ENCODE results near the gene CDR2.

Gene CDR2

GRCh38 chr16:22312897-22313781 lies 61.3 kb downstream of the CDR2 start:
- no peak overlapping the region for H4K8ac ChIP-seq (ENCODE audit: low read depth, low read length)
- no peak overlapping the region for H2BK15ac ChIP-seq (replicated peaks; ENCODE audit: low read depth)
- no peak for DNase-seq
- no peak overlapping the region for H3K56ac ChIP-seq (ENCODE audit: low read length)
- H3K18ac ChIP-seq (ENCODE audit: low read length), result no peak overlapping the region
- H3K27ac ChIP-seq (ENCODE audit: low read depth, low read length), result no peak overlapping the region
- no peak overlapping the region for H2BK120ac ChIP-seq (ENCODE audit: low read depth, low read length)
- no peaks in the 10 kb centered on the region for H3K79me1 ChIP-seq (ENCODE audit: low read length)
- H3K23ac ChIP-seq (ENCODE audit: low read length), result no peak overlapping the region
- no peaks in the 10 kb centered on the region for H3K27me3 ChIP-seq (ENCODE audit: insufficient read depth, low read length, poor library complexity)
- H3K4ac ChIP-seq (ENCODE audit: low read depth, low read length), result no peak overlapping the region
- H3K4me3 ChIP-seq (ENCODE audit: low read length), result no peak overlapping the region
- H2BK5ac ChIP-seq (ENCODE audit: low read length), result no peak overlapping the region
- H3K4me2 ChIP-seq (ENCODE audit: low read length), result no peak overlapping the region
- peaks cover 11% of the 10 kb centered on the region for H3K36me3 ChIP-seq (ENCODE audit: control insufficient read depth, insufficient read depth, low read length)
- no peaks in the 10 kb centered on the region for H3K4me1 ChIP-seq (ENCODE audit: control insufficient read depth, low read depth, low read length)
- H3K9ac ChIP-seq (ENCODE audit: low read length), result no peak overlapping the region
- H3K79me2 ChIP-seq (ENCODE audit: control insufficient read depth, insufficient read depth, low read length), result no peaks in the 10 kb centered on the region
- WGBS (ENCODE audit: extremely low coverage, insufficient coverage, low lambda C conversion rate), result no CpG with 5 or more reads among the region's 23 CpGs
- H4K5ac ChIP-seq (ENCODE audit: low read length), result no peak overlapping the region
- H2AK5ac ChIP-seq (ENCODE audit: low read length), result no peak overlapping the region

GRCh38 chr16:22311520-22311919 lies 62.9 kb downstream of the CDR2 start:
- H3K79me2 ChIP-seq (ENCODE audit: control insufficient read depth, insufficient read depth, low read length), result peaks cover 2% of the 10 kb centered on the region
- peaks cover 4% of the 10 kb centered on the region for H3K79me1 ChIP-seq (ENCODE audit: low read length)
- no CpG with 5 or more reads among the region's 4 CpGs for WGBS (ENCODE audit: extremely low coverage, insufficient coverage, low lambda C conversion rate)
- H3K4me2 ChIP-seq (ENCODE audit: low read length), result no peak overlapping the region
- H3K9ac ChIP-seq (ENCODE audit: low read length), result no peak overlapping the region
- H3K18ac ChIP-seq (ENCODE audit: low read length), result no peak overlapping the region
- H2AK5ac ChIP-seq (ENCODE audit: low read length), result no peak overlapping the region
- no peak for DNase-seq
- no peak overlapping the region for H3K23ac ChIP-seq (ENCODE audit: low read length)
- peaks cover 11% of the 10 kb centered on the region for H3K36me3 ChIP-seq (ENCODE audit: control insufficient read depth, insufficient read depth, low read length)
- no peak overlapping the region for H4K5ac ChIP-seq (ENCODE audit: low read length)
- no peak overlapping the region for H2BK15ac ChIP-seq (replicated peaks; ENCODE audit: low read depth)
- H2BK5ac ChIP-seq (ENCODE audit: low read length), result no peak overlapping the region
- H4K8ac ChIP-seq (ENCODE audit: low read depth, low read length), result no peak overlapping the region
- H3K4me1 ChIP-seq (ENCODE audit: control insufficient read depth, low read depth, low read length), result no peaks in the 10 kb centered on the region
- H3K27me3 ChIP-seq (ENCODE audit: insufficient read depth, low read length, poor library complexity), result no peaks in the 10 kb centered on the region
- H3K27ac ChIP-seq (ENCODE audit: low read depth, low read length), result no peak overlapping the region
- H3K4ac ChIP-seq (ENCODE audit: low read depth, low read length), result no peak overlapping the region
- H2BK120ac ChIP-seq (ENCODE audit: low read depth, low read length), result no peak overlapping the region
- H3K56ac ChIP-seq (ENCODE audit: low read length), result no peak overlapping the region
- H3K4me3 ChIP-seq (ENCODE audit: low read length), result no peak overlapping the region

GRCh38 chr16:22308824-22309520 lies 65.4 kb downstream of the CDR2 start:
- no peak overlapping the region for H3K4me2 ChIP-seq (ENCODE audit: low read length)
- no peaks in the 10 kb centered on the region for H3K27me3 ChIP-seq (ENCODE audit: insufficient read depth, low read length, poor library complexity)
- H3K79me1 ChIP-seq (ENCODE audit: low read length), result peaks cover 4% of the 10 kb centered on the region
- no peak overlapping the region for H3K4ac ChIP-seq (ENCODE audit: low read depth, low read length)
- no peak overlapping the region for H2AK5ac ChIP-seq (ENCODE audit: low read length)
- H2BK5ac ChIP-seq (ENCODE audit: low read length), result no peak overlapping the region
- no peak overlapping the region for H3K4me3 ChIP-seq (ENCODE audit: low read length)
- no peak overlapping the region for H4K5ac ChIP-seq (ENCODE audit: low read length)
- no peak overlapping the region for H3K56ac ChIP-seq (ENCODE audit: low read length)
- H2BK120ac ChIP-seq (ENCODE audit: low read depth, low read length), result no peak overlapping the region
- H3K27ac ChIP-seq (ENCODE audit: low read depth, low read length), result no peak overlapping the region
- DNase-seq, result no peak
- no peak overlapping the region for H3K18ac ChIP-seq (ENCODE audit: low read length)
- H2BK15ac ChIP-seq (replicated peaks; ENCODE audit: low read depth), result no peak overlapping the region
- H3K79me2 ChIP-seq (ENCODE audit: control insufficient read depth, insufficient read depth, low read length), result peaks cover 2% of the 10 kb centered on the region
- no peak overlapping the region for H3K9ac ChIP-seq (ENCODE audit: low read length)
- WGBS (ENCODE audit: extremely low coverage, insufficient coverage, low lambda C conversion rate), result no CpG with 5 or more reads among the region's 24 CpGs
- peaks cover 6% of the 10 kb centered on the region for H3K36me3 ChIP-seq (ENCODE audit: control insufficient read depth, insufficient read depth, low read length)
- no peak overlapping the region for H4K8ac ChIP-seq (ENCODE audit: low read depth, low read length)
- no peak overlapping the region for H3K23ac ChIP-seq (ENCODE audit: low read length)
- no peaks in the 10 kb centered on the region for H3K4me1 ChIP-seq (ENCODE audit: control insufficient read depth, low read depth, low read length)

- Histone ChIP-seq H3K9ac (ENCODE audit: low read length) (no peak overlapping the region), H2BK5ac (ENCODE audit: low read length) (no peak overlapping the region), H3K18ac (ENCODE audit: low read length) (no peak overlapping the region), H2AK5ac (ENCODE audit: low read length) (no peak overlapping the region), H2BK15ac (replicated peaks; ENCODE audit: low read depth) (no peak overlapping the region), H4K8ac (ENCODE audit: low read depth, low read length) (no peak overlapping the region), H3K4me1 (ENCODE audit: control insufficient read depth, low read depth, low read length) (no peaks in the 10 kb centered on the region), H3K4me2 (ENCODE audit: low read length) (no peak overlapping the region), H2BK120ac (ENCODE audit: low read depth, low read length) (no peak overlapping the region), H3K56ac (ENCODE audit: low read length) (no peak overlapping the region), H3K27me3 (ENCODE audit: insufficient read depth, low read length, poor library complexity) (no peaks in the 10 kb centered on the region), H3K79me2 (ENCODE audit: control insufficient read depth, insufficient read depth, low read length) (peaks cover 7% of the 10 kb centered on the region), H3K23ac (ENCODE audit: low read length) (no peak overlapping the region), H4K5ac (ENCODE audit: low read length) (no peak overlapping the region), H3K4me3 (ENCODE audit: low read length) (no peak overlapping the region), H3K27ac (ENCODE audit: low read depth, low read length) (no peak overlapping the region), H3K79me1 (ENCODE audit: low read length) (peaks cover 9% of the 10 kb centered on the region), H3K4ac (ENCODE audit: low read depth, low read length) (no peak overlapping the region), H3K36me3 (ENCODE audit: control insufficient read depth, insufficient read depth, low read length) (peaks cover 8% of the 10 kb centered on the region)
- WGBS (ENCODE audit: extremely low coverage, insufficient coverage, low lambda C conversion rate), result no CpG with 5 or more reads among the region's 10 CpGs
- no peak for DNase-seq
Measured at GRCh38 chr16:22307838-22308237, 66.6 kb downstream of the CDR2 start.

GRCh38 chr16:22306788-22307187 lies 67.6 kb downstream of the CDR2 start:
- no CpG with 5 or more reads among the region's 9 CpGs for WGBS (ENCODE audit: extremely low coverage, insufficient coverage, low lambda C conversion rate)
- Histone ChIP-seq H3K4me3 (ENCODE audit: low read length) (no peak overlapping the region), H3K36me3 (ENCODE audit: control insufficient read depth, insufficient read depth, low read length) (peaks cover 8% of the 10 kb centered on the region)

More at GRCh38 chr16:22306788-22307187, 67.6 kb downstream of the CDR2 start:
- H3K4me1 ChIP-seq (ENCODE audit: control insufficient read depth, low read depth, low read length), result no peaks in the 10 kb centered on the region
- H3K18ac ChIP-seq (ENCODE audit: low read length), result no peak overlapping the region
- no peak overlapping the region for H3K56ac ChIP-seq (ENCODE audit: low read length)
- H3K4me2 ChIP-seq (ENCODE audit: low read length), result no peak overlapping the region
- H3K79me2 ChIP-seq (ENCODE audit: control insufficient read depth, insufficient read depth, low read length), result peaks cover 17% of the 10 kb centered on the region
- H2AK5ac ChIP-seq (ENCODE audit: low read length), result no peak overlapping the region
- no peak overlapping the region for H2BK15ac ChIP-seq (replicated peaks; ENCODE audit: low read depth)
- no peak overlapping the region for H3K4ac ChIP-seq (ENCODE audit: low read depth, low read length)
- H4K5ac ChIP-seq (ENCODE audit: low read length), result no peak overlapping the region
- H3K23ac ChIP-seq (ENCODE audit: low read length), result no peak overlapping the region
- no peak overlapping the region for H3K9ac ChIP-seq (ENCODE audit: low read length)
- H2BK5ac ChIP-seq (ENCODE audit: low read length), result no peak overlapping the region
- H3K79me1 ChIP-seq (ENCODE audit: low read length), result peaks cover 15% of the 10 kb centered on the region
- H3K27ac ChIP-seq (ENCODE audit: low read depth, low read length), result no peak overlapping the region
- no peak overlapping the region for H2BK120ac ChIP-seq (ENCODE audit: low read depth, low read length)
- DNase-seq, result no peak
- no peak overlapping the region for H4K8ac ChIP-seq (ENCODE audit: low read depth, low read length)
- H3K27me3 ChIP-seq (ENCODE audit: insufficient read depth, low read length, poor library complexity), result no peaks in the 10 kb centered on the region
